K562 (cell line): ENCODE measurements around the gene HCRT. TPM values are rescaled to one million over a fixed set of nuclear protein-coding genes. Genes with fewer than 3 reads are reported as not detected.

ENCODE experiments used
- E2F3 ChIP-seq: fragments of 250-450 bp; sonication (Bioruptor Pico); IDR thresholded peaks from 2 replicates; pipeline ENCODE4 v1.4.0; 2020; ENCODE audit warnings: mild to moderate bottlenecking
- MYNN ChIP-seq, 2 experiments: sonication (generic); formaldehyde crosslinking in 1 of 2; IDR thresholded peaks; 2 replicates each; pipeline versions ENCODE4 v1.5.0 to v1.6.1; 2016 to 2020; ENCODE audit warnings: antibody characterized with exemption in 1 of 2, missing genetic modification reagents in 1 of 2
- NCOR1 ChIP-seq: fragments of 450-650 bp; IDR thresholded peaks from 2 replicates; pipeline ENCODE4 v1.6.1; 2016; ENCODE audit warnings: mild to moderate bottlenecking, moderate library complexity
- POLR3G ChIP-seq: IDR thresholded peaks from 2 replicates; pipeline ENCODE4 v1.6.1; 2011; ENCODE audit not compliant: insufficient read length, insufficient replicate concordance; ENCODE audit errors: extremely low read depth
- TAF1 ChIP-seq: IDR thresholded peaks from 2 replicates; pipeline ENCODE4 v1.6.1; 2011; ENCODE audit warnings: mild to moderate bottlenecking, low read length, moderate library complexity; ENCODE audit not compliant: insufficient read depth, control insufficient read depth, severe bottlenecking; ENCODE audit errors: extremely low read depth
- polyA plus RNA-seq, 8 experiments: library from polyadenylated mRNA; depleted of rRNA in 4 of 8; stranded (reverse) in 5 of 8; unstranded in 3 of 8; fragments of >200 nt; fragmentation: Nextera tagmentation in 2 of 8; fragmentation: Illumina TruSeq in 1 of 8; extraction: Ambion mirVana in 2 of 8; extraction: Trizol in 1 of 8; gene quantifications; 2 replicates each; pipeline versions ENCODE4 v1.2.1 to v1.2.3, GENCODE V29; 2011 to 2014; ENCODE audit warnings: inconsistent platforms in 1 of 8, missing spikeins in 1 of 8
- total RNA-seq, 7 experiments: library from RNA; depleted of rRNA in 6 of 7; stranded (reverse); fragments of >200 nt in 6 of 7; fragmentation: Illumina TruSeq in 2 of 7; extraction: Trizol in 2 of 7; gene quantifications; 2 replicates each; pipeline versions ENCODE4 v1.2.1 to v1.2.3, GENCODE V29; 2011 to 2021; ENCODE audit warnings: low replicate concordance in 1 of 7
- TF ChIP-seq, protein P1 (sequence below), 2 experiments: IDR thresholded peaks in 1 of 2; conservative IDR thresholded peaks in 1 of 2; 2 replicates each; pipeline ENCODE4 v1.6.1; 2016; ENCODE audit warnings: low read depth in 2 of 2, mild to moderate bottlenecking in 1 of 2, missing compliant biosample characterization in 1 of 2, missing genetic modification characterization in 1 of 2, moderate library complexity in 1 of 2
- TF ChIP-seq, protein P2 (sequence below): fragments of 450-650 bp; formaldehyde crosslinking; IDR thresholded peaks from 2 replicates; pipeline ENCODE4 v1.4.0; 2020; ENCODE audit warnings: mild to moderate bottlenecking, mixed read lengths
- TF ChIP-seq, protein P3 (sequence below): sonication (generic); formaldehyde crosslinking; IDR thresholded peaks from 2 replicates; pipeline ENCODE4 v1.8.1; 2023; ENCODE audit warnings: mild to moderate bottlenecking, missing genetic modification reagents
- TF ChIP-seq, protein P4 (sequence below): sonication (generic); formaldehyde crosslinking; IDR thresholded peaks from 2 replicates; pipeline ENCODE4 v1.8.0; 2023; ENCODE audit warnings: mild to moderate bottlenecking, missing genetic modification reagents
- TF ChIP-seq, protein P5 (sequence below), 2 experiments: fragments of 450-650 bp; IDR thresholded peaks; 2 replicates each; pipeline ENCODE4 v1.6.1; 2018; ENCODE audit warnings: mild to moderate bottlenecking in 2 of 2, low read depth in 1 of 2; ENCODE audit not compliant: partially characterized antibody in 2 of 2

The HCRT gene
- total and polyA plus RNA-seq, 9 of the 15 experiments (the other 6 are each of a cell fraction or from before 2014, with no cell fraction given): not detected

DNA sequence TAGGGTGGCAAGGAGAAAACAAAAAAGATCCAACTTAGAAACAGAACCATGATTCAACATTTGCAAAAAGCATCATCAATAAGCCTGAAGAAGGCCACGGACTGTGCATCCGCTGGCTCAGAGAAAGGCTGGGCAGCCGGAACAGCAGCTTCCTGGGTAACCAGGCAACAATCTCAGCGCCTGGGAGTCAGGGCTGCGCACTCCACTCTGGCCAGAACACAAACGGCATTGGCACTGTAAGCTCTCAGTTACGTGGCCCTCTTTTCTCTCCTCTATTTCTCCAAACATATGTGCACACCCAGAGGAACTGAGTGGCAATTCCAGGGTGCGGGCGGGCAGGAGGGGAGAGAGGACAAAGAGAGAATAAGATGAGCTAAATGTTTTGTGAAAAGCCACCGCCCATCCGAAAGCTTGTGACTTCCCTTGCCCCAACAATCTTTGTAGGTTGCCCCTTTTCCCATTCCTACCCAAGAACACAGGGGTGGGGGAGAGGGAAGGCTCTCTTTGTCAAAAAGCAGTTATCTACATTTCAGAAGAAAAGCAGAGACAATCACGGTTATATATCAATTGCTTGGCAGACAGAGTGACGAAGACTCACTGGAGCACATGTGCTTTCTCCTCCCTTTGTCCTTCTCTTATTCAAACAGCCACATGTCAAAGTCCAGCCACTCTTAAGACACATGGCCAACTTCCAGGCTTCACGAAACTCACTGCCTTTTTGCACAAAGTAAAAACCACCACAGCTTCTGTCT lies 15.6 kb upstream of the HCRT start (continued):
- TF ChIP-seq, protein P1, sequence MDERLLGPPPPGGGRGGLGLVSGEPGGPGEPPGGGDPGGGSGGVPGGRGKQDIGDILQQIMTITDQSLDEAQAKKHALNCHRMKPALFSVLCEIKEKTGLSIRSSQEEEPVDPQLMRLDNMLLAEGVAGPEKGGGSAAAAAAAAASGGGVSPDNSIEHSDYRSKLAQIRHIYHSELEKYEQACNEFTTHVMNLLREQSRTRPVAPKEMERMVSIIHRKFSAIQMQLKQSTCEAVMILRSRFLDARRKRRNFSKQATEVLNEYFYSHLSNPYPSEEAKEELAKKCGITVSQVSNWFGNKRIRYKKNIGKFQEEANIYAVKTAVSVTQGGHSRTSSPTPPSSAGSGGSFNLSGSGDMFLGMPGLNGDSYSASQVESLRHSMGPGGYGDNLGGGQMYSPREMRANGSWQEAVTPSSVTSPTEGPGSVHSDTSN (CRISPR knock-in tag; IDR thresholded peaks at IDR 0.05; ENCODE audit: low read depth): no peak
- TF ChIP-seq, protein P1 (tag; conservative IDR thresholded peaks at IDR 0.05; ENCODE audit: low read depth): no peak
- TF ChIP-seq E2F3 (no peak), NCOR1 (no peak), POLR3G (no peak), MYNN (IDR thresholded peaks at IDR 0.05) (no peak), MYNN (CRISPR knock-in tag; IDR thresholded peaks at IDR 0.05) (no peak), TAF1 (no peak)
- TF ChIP-seq, protein P2, sequence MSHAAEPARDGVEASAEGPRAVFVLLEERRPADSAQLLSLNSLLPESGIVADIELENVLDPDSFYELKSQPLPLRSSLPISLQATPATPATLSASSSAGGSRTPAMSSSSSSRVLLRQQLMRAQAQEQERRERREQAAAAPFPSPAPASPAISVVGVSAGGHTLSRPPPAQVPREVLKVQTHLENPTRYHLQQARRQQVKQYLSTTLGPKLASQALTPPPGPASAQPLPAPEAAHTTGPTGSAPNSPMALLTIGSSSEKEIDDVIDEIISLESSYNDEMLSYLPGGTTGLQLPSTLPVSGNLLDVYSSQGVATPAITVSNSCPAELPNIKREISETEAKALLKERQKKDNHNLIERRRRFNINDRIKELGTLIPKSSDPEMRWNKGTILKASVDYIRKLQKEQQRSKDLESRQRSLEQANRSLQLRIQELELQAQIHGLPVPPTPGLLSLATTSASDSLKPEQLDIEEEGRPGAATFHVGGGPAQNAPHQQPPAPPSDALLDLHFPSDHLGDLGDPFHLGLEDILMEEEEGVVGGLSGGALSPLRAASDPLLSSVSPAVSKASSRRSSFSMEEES: no peak
- TF ChIP-seq, protein P3, sequence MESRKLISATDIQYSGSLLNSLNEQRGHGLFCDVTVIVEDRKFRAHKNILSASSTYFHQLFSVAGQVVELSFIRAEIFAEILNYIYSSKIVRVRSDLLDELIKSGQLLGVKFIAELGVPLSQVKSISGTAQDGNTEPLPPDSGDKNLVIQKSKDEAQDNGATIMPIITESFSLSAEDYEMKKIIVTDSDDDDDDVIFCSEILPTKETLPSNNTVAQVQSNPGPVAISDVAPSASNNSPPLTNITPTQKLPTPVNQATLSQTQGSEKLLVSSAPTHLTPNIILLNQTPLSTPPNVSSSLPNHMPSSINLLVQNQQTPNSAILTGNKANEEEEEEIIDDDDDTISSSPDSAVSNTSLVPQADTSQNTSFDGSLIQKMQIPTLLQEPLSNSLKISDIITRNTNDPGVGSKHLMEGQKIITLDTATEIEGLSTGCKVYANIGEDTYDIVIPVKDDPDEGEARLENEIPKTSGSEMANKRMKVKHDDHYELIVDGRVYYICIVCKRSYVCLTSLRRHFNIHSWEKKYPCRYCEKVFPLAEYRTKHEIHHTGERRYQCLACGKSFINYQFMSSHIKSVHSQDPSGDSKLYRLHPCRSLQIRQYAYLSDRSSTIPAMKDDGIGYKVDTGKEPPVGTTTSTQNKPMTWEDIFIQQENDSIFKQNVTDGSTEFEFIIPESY (CRISPR knock-in tag): peak; percentile 90
- TF ChIP-seq, protein P4, sequence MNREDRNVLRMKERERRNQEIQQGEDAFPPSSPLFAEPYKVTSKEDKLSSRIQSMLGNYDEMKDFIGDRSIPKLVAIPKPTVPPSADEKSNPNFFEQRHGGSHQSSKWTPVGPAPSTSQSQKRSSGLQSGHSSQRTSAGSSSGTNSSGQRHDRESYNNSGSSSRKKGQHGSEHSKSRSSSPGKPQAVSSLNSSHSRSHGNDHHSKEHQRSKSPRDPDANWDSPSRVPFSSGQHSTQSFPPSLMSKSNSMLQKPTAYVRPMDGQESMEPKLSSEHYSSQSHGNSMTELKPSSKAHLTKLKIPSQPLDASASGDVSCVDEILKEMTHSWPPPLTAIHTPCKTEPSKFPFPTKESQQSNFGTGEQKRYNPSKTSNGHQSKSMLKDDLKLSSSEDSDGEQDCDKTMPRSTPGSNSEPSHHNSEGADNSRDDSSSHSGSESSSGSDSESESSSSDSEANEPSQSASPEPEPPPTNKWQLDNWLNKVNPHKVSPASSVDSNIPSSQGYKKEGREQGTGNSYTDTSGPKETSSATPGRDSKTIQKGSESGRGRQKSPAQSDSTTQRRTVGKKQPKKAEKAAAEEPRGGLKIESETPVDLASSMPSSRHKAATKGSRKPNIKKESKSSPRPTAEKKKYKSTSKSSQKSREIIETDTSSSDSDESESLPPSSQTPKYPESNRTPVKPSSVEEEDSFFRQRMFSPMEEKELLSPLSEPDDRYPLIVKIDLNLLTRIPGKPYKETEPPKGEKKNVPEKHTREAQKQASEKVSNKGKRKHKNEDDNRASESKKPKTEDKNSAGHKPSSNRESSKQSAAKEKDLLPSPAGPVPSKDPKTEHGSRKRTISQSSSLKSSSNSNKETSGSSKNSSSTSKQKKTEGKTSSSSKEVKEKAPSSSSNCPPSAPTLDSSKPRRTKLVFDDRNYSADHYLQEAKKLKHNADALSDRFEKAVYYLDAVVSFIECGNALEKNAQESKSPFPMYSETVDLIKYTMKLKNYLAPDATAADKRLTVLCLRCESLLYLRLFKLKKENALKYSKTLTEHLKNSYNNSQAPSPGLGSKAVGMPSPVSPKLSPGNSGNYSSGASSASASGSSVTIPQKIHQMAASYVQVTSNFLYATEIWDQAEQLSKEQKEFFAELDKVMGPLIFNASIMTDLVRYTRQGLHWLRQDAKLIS: no peak
- TF ChIP-seq, protein P5, sequence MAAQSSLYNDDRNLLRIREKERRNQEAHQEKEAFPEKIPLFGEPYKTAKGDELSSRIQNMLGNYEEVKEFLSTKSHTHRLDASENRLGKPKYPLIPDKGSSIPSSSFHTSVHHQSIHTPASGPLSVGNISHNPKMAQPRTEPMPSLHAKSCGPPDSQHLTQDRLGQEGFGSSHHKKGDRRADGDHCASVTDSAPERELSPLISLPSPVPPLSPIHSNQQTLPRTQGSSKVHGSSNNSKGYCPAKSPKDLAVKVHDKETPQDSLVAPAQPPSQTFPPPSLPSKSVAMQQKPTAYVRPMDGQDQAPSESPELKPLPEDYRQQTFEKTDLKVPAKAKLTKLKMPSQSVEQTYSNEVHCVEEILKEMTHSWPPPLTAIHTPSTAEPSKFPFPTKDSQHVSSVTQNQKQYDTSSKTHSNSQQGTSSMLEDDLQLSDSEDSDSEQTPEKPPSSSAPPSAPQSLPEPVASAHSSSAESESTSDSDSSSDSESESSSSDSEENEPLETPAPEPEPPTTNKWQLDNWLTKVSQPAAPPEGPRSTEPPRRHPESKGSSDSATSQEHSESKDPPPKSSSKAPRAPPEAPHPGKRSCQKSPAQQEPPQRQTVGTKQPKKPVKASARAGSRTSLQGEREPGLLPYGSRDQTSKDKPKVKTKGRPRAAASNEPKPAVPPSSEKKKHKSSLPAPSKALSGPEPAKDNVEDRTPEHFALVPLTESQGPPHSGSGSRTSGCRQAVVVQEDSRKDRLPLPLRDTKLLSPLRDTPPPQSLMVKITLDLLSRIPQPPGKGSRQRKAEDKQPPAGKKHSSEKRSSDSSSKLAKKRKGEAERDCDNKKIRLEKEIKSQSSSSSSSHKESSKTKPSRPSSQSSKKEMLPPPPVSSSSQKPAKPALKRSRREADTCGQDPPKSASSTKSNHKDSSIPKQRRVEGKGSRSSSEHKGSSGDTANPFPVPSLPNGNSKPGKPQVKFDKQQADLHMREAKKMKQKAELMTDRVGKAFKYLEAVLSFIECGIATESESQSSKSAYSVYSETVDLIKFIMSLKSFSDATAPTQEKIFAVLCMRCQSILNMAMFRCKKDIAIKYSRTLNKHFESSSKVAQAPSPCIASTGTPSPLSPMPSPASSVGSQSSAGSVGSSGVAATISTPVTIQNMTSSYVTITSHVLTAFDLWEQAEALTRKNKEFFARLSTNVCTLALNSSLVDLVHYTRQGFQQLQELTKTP (IDR thresholded peaks at IDR 0.05; ENCODE audit: low read depth in 1 of 2, partially characterized antibody in 2 of 2): no peak
